Measurements from ENCODE around the gene PHF21A.

The PHF21A gene

GRCh38 chr11:46121301-46121723 is at the start of gene PHF21A:
Gene PHF21A, minus strand, starts transcription at chr11:46121454. Its CDS starts 37,235 bp downstream, at chr11:46084219.
- TF ChIP-seq CTCF (IDR thresholded peaks at IDR 0.05; ENCODE audit: borderline replicate concordance, insufficient read depth, low read depth, low read length): no peak
- peak within 1 kb of the TSS; percentile 73 for H3K4me3 ChIP-seq (ENCODE audit: low read depth, low read length)

- H3K4me3 ChIP-seq (ENCODE audit: low read depth, low read length): no peak overlapping the region
- TF ChIP-seq CTCF (IDR thresholded peaks at IDR 0.05; ENCODE audit: borderline replicate concordance, insufficient read depth, low read depth, low read length): no peak
Observed at GRCh38 chr11:46170797-46171196, 49.5 kb upstream of the PHF21A start.

- H3K4me3 ChIP-seq (ENCODE audit: low read depth, low read length): no peak overlapping the region
- no peak for TF ChIP-seq CTCF (IDR thresholded peaks at IDR 0.05; ENCODE audit: borderline replicate concordance, insufficient read depth, low read depth, low read length)
Observed at GRCh38 chr11:46162700-46163099, 41.4 kb upstream of the PHF21A start.

- TF ChIP-seq CTCF (IDR thresholded peaks at IDR 0.05; ENCODE audit: borderline replicate concordance, insufficient read depth, low read depth, low read length): no peak
- no peak overlapping the region for H3K4me3 ChIP-seq (ENCODE audit: low read depth, low read length)
Observed at GRCh38 chr11:46161201-46161600, 39.9 kb upstream of the PHF21A start.

- H3K4me3 ChIP-seq (ENCODE audit: low read depth, low read length): no peak overlapping the region
- TF ChIP-seq CTCF (IDR thresholded peaks at IDR 0.05; ENCODE audit: borderline replicate concordance, insufficient read depth, low read depth, low read length): no peak
Observed at GRCh38 chr11:46160100-46160499, 38.8 kb upstream of the PHF21A start.

GRCh38 chr11:46159680-46160079 is 38.4 kb upstream of the PHF21A start:
- no peak overlapping the region for H3K4me3 ChIP-seq (ENCODE audit: low read depth, low read length)
- no peak for TF ChIP-seq CTCF (IDR thresholded peaks at IDR 0.05; ENCODE audit: borderline replicate concordance, insufficient read depth, low read depth, low read length)

GRCh38 chr11:46149826-46150225 is 28.6 kb upstream of the PHF21A start:
- no peak for TF ChIP-seq CTCF (IDR thresholded peaks at IDR 0.05; ENCODE audit: borderline replicate concordance, insufficient read depth, low read depth, low read length)
- no peak overlapping the region for H3K4me3 ChIP-seq (ENCODE audit: low read depth, low read length)

All from GM12875 (cell line).